ENCODE data around the gene ZP2.
"Not testable (repeated sequence)": the region's sequence is repeated elsewhere in the genome, so short reads cannot be mapped to it uniquely, and the experiment has no call there.

Gene ZP2

DNA sequence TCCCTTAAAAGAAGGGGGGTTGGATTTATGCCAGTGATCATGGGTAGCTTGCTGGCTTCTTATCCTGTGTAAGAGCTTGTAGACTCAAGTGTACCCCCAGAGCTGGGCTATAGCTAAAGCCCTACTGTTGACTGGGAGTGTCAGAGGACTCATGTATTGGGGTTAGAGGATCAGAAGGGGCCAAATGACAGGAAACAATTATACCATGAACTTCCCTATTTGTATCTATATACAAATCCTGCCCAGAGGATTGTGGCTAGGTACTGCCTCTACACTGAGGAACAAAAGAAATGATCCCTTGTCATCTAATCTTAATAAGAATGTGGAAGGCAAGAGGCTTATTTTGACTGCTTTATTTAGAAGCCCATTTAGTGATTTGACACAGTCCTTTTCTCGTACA lies 14.3 kb downstream of the ZP2 start:
- TF ChIP-seq, protein P1, sequence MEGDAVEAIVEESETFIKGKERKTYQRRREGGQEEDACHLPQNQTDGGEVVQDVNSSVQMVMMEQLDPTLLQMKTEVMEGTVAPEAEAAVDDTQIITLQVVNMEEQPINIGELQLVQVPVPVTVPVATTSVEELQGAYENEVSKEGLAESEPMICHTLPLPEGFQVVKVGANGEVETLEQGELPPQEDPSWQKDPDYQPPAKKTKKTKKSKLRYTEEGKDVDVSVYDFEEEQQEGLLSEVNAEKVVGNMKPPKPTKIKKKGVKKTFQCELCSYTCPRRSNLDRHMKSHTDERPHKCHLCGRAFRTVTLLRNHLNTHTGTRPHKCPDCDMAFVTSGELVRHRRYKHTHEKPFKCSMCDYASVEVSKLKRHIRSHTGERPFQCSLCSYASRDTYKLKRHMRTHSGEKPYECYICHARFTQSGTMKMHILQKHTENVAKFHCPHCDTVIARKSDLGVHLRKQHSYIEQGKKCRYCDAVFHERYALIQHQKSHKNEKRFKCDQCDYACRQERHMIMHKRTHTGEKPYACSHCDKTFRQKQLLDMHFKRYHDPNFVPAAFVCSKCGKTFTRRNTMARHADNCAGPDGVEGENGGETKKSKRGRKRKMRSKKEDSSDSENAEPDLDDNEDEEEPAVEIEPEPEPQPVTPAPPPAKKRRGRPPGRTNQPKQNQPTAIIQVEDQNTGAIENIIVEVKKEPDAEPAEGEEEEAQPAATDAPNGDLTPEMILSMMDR (conservative IDR thresholded peaks at IDR 0.05): no peak
- no peak overlapping the region for H3K27ac ChIP-seq

DNA sequence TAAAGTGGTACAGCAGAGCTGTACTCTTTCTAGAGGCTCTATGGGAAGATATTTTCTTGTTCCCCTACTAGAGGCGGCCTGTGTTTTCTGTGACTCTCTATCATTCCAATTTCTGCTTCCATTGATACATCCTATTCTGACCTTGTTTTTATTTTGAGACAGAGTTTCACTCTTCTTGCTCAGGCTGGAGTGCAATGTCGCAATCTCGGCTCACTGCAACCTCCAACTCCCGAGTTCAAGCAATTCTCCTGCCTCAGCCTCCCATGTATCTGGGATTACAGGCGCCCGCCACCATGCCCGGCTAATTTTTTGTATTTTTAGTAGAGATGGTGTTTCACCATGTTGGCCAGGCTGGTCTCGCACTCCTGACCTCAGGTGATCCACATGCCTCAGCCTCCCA lies 16.0 kb downstream of the ZP2 start:
- H3K27ac ChIP-seq: not testable (repeated sequence)

DNA sequence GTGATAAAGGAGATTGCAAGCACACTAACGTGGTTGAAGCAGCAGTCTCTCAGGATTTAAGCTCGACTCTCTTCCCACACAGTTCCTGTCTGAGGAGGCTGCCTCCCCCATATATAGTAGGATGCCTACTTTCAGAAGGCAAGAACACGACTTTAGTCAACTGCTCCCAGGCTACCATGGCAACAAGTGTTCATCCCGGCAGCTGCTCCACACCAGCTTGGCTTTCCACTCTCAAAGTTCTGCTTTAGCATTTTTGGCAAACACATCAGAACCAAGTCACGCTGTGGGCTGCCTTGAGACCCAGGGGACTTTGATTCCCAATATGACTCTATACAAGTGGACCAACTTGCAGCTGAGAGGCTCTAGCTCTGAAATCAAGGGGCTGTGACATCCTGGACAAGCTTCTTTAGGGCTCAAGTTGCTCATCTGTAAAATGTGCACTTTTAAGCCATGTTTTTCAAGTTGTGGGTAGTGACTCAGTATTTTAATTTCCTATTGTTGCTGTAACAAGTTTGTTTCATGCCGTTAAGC lies 16.5 kb downstream of the ZP2 start:
- TF ChIP-seq, protein P1 (conservative IDR thresholded peaks at IDR 0.05): no peak
- no peak overlapping the region for H3K27ac ChIP-seq

DNA sequence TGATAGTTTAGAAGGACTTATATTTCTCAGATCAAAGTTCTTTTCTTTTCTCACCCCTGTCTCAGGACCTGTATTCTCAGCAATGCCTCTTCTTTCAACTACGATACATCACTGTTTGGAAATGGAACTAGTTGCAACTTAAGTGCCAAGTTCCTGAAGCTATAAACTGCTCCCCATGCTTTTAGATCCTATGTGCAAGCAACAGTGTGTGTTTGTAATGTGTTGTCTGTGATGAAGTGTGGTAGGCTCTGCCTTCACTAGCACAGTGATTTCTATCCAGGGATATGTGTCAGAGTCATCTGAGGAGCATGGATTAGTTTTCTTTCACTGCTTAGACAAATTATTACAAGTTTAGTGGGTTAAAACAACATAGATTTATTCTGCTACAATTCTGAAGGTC lies 18.4 kb downstream of the ZP2 start:
- no peak overlapping the region for H3K27ac ChIP-seq
- TF ChIP-seq, protein P1 (conservative IDR thresholded peaks at IDR 0.05): no peak

DNA sequence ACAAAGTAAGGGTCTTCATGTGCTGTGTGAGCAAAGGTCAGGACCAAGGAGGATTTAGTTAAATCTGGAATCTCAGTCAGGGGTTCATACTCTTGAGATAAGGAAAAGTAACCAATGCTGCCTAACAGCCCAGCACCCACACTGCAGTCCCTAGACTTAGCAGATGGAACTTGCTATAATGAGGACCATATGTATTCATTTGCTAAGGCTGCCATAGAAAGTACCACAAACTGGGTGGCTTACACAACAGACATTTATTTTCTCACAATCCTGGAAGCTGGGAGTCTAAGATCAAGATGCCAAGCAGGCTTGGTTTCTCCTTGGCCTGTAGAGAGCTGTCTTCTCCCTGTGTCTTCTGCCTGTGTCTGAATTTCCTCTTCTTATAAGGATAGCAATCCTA lies 20.8 kb downstream of the ZP2 start:
- TF ChIP-seq, protein P1 (conservative IDR thresholded peaks at IDR 0.05): no peak
- H3K27ac ChIP-seq: no peak overlapping the region

DNA sequence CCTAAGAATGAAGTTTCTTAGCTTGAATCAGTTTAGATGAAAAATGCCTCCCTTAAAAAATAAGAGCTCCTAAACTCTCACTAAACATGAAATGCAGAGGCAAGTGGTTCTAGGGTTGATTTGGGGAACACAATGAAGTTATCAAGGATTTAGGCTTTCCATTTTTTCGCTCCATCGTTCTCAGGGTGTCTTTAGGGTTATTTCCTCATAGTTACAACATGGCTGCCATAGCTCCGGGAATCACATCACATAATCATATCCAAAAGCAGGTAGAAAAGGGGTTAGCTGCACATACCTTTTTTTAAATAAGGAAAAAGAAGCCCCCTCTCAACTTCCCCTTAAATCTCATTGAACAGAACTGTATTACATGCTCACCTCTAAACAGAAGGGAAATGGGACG lies 21.4 kb downstream of the ZP2 start:
- no peak overlapping the region for H3K27ac ChIP-seq
- TF ChIP-seq, protein P1 (conservative IDR thresholded peaks at IDR 0.05): no peak

DNA sequence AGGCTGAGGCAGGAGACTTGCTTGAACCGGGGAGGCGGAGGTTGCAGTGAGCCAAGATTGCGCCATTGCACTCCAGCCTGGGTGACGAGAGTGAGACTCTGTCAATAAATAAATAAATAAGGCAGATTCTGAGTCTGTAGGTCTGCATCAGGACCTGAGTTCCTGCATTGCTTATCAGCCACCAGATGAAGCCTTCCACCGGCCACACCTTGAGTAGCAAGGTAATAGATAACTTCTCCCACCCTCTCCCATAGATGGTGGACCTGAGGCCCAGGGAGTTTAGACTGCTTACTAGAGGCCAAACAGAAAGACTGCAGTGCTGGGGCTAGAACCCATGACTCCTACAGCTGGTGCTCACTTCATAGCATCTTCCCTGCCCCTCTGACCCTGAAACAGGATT lies 22.1 kb downstream of the ZP2 start:
- TF ChIP-seq, protein P1 (conservative IDR thresholded peaks at IDR 0.05): no peak
- H3K27ac ChIP-seq: no peak overlapping the region

DNA sequence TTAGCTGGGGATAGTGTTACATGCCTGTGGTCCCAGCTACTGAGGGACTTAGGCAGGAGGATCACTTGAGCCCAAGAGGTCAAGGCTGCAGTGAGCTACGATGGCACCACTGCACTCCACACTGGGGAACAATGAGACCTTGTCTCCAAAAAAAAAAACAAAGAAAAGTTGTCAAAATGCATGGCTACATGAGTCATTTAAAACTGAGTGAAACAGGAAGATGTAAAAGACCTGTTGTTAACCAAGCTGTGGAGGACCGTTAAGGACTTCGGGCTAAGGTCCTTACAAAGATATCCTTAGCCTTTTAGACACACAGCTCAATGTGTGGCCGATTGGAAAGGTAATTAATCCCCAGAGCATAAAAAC lies 25.1 kb downstream of the ZP2 start:
- TF ChIP-seq, protein P1 (conservative IDR thresholded peaks at IDR 0.05): no peak
- H3K27ac ChIP-seq: no peak overlapping the region

Measured in VCaP (cell line).